HepG2 (cell line): ENCODE measurements around the gene SMIM12. TPM values are rescaled to one million over a fixed set of nuclear protein-coding genes. Genes with fewer than 3 reads are reported as not detected.

ENCODE experiments used
- CEBPB ChIP-seq: IDR thresholded peaks from 2 replicates; pipeline ENCODE4 v1.6.1; 2011; ENCODE audit warnings: low read depth, low read length, improper control_type of control experiment, borderline replicate concordance
- KDM1A ChIP-seq: IDR thresholded peaks from 2 replicates; pipeline ENCODE4 v1.6.1; 2016; ENCODE audit warnings: missing compliant biosample characterization
- KDM6A ChIP-seq: IDR thresholded peaks from 2 replicates; pipeline ENCODE4 v1.6.1; 2016; ENCODE audit warnings: low read depth
- KLF12 ChIP-seq: sonication (generic); formaldehyde crosslinking; IDR thresholded peaks from 2 replicates; pipeline ENCODE4 v1.4.0; 2020; ENCODE audit warnings: missing genetic modification reagents, borderline replicate concordance
- MYC ChIP-seq: sonication (generic); formaldehyde crosslinking; IDR thresholded peaks from 2 replicates; pipeline ENCODE4 v1.9.0; 2021; ENCODE audit warnings: missing genetic modification reagents, borderline replicate concordance
- MZF1 ChIP-seq: sonication (generic); formaldehyde crosslinking; IDR thresholded peaks from 2 replicates; pipeline ENCODE4 v1.8.1; 2023; ENCODE audit warnings: mild to moderate bottlenecking, missing genetic modification reagents, borderline replicate concordance
- NR2F2 ChIP-seq: IDR thresholded peaks from 2 replicates; pipeline ENCODE4 v1.6.1; 2012; ENCODE audit warnings: low read depth, inconsistent platforms, borderline replicate concordance
- PHF8 ChIP-seq: sonication (generic); formaldehyde crosslinking; IDR thresholded peaks from 2 replicates; pipeline ENCODE4 v1.5.0; 2020; ENCODE audit warnings: missing genetic modification reagents
- POLR2AphosphoS2 ChIP-seq: IDR thresholded peaks from 2 replicates; pipeline ENCODE4 v1.6.1; 2011; ENCODE audit warnings: low read depth, low read length, improper control_type of control experiment
- RXRB ChIP-seq: IDR thresholded peaks from 2 replicates; pipeline ENCODE4 v1.6.1; 2016; ENCODE audit warnings: borderline replicate concordance, missing genetic modification reagents, missing compliant biosample characterization
- SALL1 ChIP-seq: sonication (generic); formaldehyde crosslinking; IDR thresholded peaks from 2 replicates; pipeline ENCODE4 v1.8.0; 2022; ENCODE audit warnings: mild to moderate bottlenecking, missing genetic modification reagents
- ZNF678 ChIP-seq: sonication (generic); formaldehyde crosslinking; IDR thresholded peaks from 2 replicates; pipeline ENCODE4 v1.4.0; 2020; ENCODE audit warnings: mild to moderate bottlenecking, missing genetic modification reagents
- polyA plus RNA-seq, 8 experiments: library from polyadenylated mRNA; depleted of rRNA in 3 of 8; stranded (reverse) in 7 of 8; unstranded in 1 of 8; fragments of >200 nt; fragmentation: Illumina TruSeq in 4 of 8; extraction: Trizol in 4 of 8; gene quantifications; 2 replicates each; pipeline versions ENCODE4 v1.2.1 to v1.2.3, GENCODE V29; 2011 to 2016; ENCODE audit warnings: low read depth in 4 of 8, missing spikeins in 1 of 8, mixed read lengths in 1 of 8; ENCODE audit not compliant: insufficient read depth in 1 of 8
- total RNA-seq, 5 experiments: library from RNA; depleted of rRNA; stranded (reverse); fragments of >200 nt; fragmentation: Illumina TruSeq; extraction: Trizol; gene quantifications; 2 replicates each; pipeline ENCODE4 v1.2.3, GENCODE V29; 2016; ENCODE audit warnings: low read depth in 1 of 5
- TF ChIP-seq, protein P1 (sequence below): sonication (generic); formaldehyde crosslinking; IDR thresholded peaks from 2 replicates; pipeline ENCODE4 v1.5.1; 2020; ENCODE audit warnings: mild to moderate bottlenecking, missing genetic modification reagents
- TF ChIP-seq, protein P2 (sequence below): sonication (generic); formaldehyde crosslinking; IDR thresholded peaks from 2 replicates; pipeline ENCODE4 v1.5.1; 2020; ENCODE audit warnings: mild to moderate bottlenecking, moderate library complexity, missing genetic modification reagents
- TF ChIP-seq, protein P3 (sequence below): IDR thresholded peaks from 2 replicates; pipeline ENCODE4 v1.6.1; 2016; ENCODE audit warnings: mild to moderate bottlenecking
- TF ChIP-seq, protein P4 (sequence below): sonication (generic); formaldehyde crosslinking; IDR thresholded peaks from 2 replicates; pipeline ENCODE4 v1.4.0; 2020; ENCODE audit warnings: missing genetic modification reagents, mild to moderate bottlenecking, borderline replicate concordance
- TF ChIP-seq, protein P5 (sequence below): sonication (generic); formaldehyde crosslinking; IDR thresholded peaks from 2 replicates; pipeline ENCODE4 v1.5.0; 2020; ENCODE audit warnings: missing genetic modification reagents
- TF ChIP-seq, protein P6 (sequence below): sonication (generic); formaldehyde crosslinking; IDR thresholded peaks from 2 replicates; pipeline ENCODE4 v1.4.0; 2020; ENCODE audit warnings: missing genetic modification reagents
- TF ChIP-seq, protein P7 (sequence below): IDR thresholded peaks from 2 replicates; pipeline ENCODE4 v1.6.1; 2012; ENCODE audit warnings: inconsistent platforms

SMIM12 gene
- total and polyA plus RNA-seq, 2 of the 13 experiments (the other 11 are each of a cell fraction or from before 2014, with no cell fraction given) = 20.1 to 41.3 TPM

DNA sequence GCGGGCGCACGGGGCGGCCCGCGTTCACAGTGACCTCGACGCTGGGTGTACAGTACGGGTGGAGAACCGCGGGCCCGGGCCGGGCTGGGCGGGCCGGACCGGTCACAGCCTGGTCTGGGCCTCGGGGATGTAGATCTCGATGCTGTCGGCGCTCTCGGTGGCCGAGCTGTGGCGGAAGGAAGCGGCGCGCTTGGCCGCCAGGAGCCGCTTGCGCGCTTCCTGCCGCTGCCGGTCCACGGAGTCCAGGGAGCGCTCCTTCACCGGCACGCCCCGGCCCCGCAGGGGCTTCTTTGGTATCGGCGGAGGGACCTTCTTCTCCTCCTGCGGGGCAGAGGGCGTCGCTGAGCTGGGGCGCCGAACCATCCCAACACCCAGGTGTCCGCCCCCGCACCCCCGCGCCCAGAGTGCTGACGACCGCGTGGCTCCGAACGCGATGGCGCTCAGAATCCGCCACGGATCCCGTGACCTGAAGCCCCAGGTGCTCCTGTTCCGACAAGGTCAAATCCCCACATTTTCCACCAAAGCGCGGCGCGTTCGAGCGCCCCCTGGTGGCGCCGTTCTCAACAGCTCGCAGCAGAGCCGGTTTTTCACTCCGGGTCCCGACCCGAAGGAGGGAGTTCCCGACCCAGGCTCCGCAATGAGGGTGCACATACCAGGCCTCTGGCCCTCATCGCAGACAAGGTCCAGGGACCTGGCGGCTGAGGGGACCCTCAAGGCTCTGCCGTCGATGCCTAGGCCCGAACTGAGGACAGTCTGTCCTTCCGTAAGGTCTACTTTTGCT lies 6.6 kb upstream of the SMIM12 start (continued):
- TF ChIP-seq, protein P1, sequence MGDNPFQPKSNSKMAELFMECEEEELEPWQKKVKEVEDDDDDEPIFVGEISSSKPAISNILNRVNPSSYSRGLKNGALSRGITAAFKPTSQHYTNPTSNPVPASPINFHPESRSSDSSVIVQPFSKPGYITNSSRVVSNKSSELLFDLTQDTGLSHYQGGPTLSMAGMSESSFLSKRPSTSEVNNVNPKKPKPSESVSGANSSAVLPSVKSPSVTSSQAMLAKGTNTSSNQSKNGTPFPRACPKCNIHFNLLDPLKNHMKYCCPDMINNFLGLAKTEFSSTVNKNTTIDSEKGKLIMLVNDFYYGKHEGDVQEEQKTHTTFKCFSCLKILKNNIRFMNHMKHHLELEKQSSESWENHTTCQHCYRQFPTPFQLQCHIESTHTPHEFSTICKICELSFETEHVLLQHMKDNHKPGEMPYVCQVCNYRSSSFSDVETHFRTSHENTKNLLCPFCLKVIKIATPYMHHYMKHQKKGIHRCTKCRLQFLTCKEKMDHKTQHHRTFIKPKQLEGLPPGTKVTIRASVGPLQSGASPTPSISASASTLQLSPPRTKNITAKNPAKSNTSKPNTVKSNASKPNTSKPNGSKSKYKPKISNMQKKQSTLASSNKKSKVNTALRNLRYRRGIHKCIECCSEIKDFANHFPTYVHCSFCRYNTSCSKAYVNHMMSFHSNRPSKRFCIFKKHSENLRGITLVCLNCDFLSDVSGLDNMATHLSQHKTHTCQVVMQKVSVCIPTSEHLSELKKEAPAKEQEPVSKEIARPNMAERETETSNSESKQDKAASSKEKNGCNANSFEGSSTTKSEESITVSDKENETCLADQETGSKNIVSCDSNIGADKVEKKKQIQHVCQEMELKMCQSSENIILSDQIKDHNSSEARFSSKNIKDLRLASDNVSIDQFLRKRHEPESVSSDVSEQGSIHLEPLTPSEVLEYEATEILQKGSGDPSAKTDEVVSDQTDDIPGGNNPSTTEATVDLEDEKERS (CRISPR knock-in tag) = peak; percentile 66; the same call in 1 of the 2 replicates
- TF ChIP-seq, protein P2, sequence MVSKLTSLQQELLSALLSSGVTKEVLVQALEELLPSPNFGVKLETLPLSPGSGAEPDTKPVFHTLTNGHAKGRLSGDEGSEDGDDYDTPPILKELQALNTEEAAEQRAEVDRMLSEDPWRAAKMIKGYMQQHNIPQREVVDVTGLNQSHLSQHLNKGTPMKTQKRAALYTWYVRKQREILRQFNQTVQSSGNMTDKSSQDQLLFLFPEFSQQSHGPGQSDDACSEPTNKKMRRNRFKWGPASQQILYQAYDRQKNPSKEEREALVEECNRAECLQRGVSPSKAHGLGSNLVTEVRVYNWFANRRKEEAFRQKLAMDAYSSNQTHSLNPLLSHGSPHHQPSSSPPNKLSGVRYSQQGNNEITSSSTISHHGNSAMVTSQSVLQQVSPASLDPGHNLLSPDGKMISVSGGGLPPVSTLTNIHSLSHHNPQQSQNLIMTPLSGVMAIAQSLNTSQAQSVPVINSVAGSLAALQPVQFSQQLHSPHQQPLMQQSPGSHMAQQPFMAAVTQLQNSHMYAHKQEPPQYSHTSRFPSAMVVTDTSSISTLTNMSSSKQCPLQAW (CRISPR knock-in tag) = peak; percentile 50; the same call in 1 of the 2 replicates
- TF ChIP-seq, protein P3, sequence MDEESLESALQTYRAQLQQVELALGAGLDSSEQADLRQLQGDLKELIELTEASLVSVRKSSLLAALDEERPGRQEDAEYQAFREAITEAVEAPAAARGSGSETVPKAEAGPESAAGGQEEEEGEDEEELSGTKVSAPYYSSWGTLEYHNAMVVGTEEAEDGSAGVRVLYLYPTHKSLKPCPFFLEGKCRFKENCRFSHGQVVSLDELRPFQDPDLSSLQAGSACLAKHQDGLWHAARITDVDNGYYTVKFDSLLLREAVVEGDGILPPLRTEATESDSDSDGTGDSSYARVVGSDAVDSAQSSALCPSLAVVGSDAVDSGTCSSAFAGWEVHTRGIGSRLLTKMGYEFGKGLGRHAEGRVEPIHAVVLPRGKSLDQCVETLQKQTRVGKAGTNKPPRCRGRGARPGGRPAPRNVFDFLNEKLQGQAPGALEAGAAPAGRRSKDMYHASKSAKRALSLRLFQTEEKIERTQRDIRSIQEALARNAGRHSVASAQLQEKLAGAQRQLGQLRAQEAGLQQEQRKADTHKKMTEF (CRISPR knock-in tag) = peak; percentile 62; the same call in 1 of the 2 replicates
- TF ChIP-seq, protein P4, sequence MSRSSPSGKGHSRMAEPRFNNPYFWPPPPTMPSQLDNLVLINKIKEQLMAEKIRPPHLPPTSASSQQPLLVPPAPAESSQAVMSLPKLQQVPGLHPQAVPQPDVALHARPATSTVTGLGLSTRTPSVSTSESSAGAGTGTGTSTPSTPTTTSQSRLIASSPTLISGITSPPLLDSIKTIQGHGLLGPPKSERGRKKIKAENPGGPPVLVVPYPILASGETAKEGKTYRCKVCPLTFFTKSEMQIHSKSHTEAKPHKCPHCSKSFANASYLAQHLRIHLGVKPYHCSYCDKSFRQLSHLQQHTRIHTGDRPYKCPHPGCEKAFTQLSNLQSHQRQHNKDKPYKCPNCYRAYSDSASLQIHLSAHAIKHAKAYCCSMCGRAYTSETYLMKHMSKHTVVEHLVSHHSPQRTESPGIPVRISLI (CRISPR knock-in tag) = no peak
- TF ChIP-seq NR2F2 (no peak), SALL1 (CRISPR knock-in tag) (peak; percentile 64; the same call in 1 of the 2 replicates), MYC (peak; percentile 67; the same call in 1 of the 2 replicates), KDM1A (CRISPR knock-in tag) (no peak), MZF1 (CRISPR knock-in tag) (no peak), CEBPB (no peak), PHF8 (peak; percentile 51), KDM6A (CRISPR knock-in tag) (no peak), ZNF678 (CRISPR knock-in tag) (no peak), KLF12 (CRISPR knock-in tag) (no peak), RXRB (CRISPR knock-in tag) (peak; percentile 31; the same call in 1 of the 2 replicates), POLR2AphosphoS2 (no peak)
- TF ChIP-seq, protein P5, sequence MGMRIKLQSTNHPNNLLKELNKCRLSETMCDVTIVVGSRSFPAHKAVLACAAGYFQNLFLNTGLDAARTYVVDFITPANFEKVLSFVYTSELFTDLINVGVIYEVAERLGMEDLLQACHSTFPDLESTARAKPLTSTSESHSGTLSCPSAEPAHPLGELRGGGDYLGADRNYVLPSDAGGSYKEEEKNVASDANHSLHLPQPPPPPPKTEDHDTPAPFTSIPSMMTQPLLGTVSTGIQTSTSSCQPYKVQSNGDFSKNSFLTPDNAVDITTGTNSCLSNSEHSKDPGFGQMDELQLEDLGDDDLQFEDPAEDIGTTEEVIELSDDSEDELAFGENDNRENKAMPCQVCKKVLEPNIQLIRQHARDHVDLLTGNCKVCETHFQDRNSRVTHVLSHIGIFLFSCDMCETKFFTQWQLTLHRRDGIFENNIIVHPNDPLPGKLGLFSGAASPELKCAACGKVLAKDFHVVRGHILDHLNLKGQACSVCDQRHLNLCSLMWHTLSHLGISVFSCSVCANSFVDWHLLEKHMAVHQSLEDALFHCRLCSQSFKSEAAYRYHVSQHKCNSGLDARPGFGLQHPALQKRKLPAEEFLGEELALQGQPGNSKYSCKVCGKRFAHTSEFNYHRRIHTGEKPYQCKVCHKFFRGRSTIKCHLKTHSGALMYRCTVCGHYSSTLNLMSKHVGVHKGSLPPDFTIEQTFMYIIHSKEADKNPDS (CRISPR knock-in tag) = no peak
- TF ChIP-seq, protein P6, sequence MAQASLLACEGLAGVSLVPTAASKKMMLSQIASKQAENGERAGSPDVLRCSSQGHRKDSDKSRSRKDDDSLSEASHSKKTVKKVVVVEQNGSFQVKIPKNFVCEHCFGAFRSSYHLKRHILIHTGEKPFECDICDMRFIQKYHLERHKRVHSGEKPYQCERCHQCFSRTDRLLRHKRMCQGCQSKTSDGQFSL (CRISPR knock-in tag) = 0 out of 2 replicates have a peak, but pooled peaks have one; percentile 39
- TF ChIP-seq, protein P7, sequence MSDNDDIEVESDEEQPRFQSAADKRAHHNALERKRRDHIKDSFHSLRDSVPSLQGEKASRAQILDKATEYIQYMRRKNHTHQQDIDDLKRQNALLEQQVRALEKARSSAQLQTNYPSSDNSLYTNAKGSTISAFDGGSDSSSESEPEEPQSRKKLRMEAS = peak; percentile 50; the same call in 1 of the 2 replicates
